Cortex of kidney (tissue), 1 donor: ENCODE data around the gene KCTD21.

Experiments used
- DNase-seq: peaks from one replicate; lab custom pipeline; 2025; lab: John Stamatoyannopoulos, UW

The KCTD21 gene

GRCh38 chr11:78218707-78219492 lies 30.5 kb upstream of the KCTD21 start:
- DNase-seq = no peak

GRCh38 chr11:78217650-78218541 lies 29.5 kb upstream of the KCTD21 start:
- no peak for DNase-seq

- DNase-seq = no peak
Observed at GRCh38 chr11:78216571-78217287, 28.3 kb upstream of the KCTD21 start.

- DNase-seq = no peak
Observed at GRCh38 chr11:78216021-78216420, 27.6 kb upstream of the KCTD21 start.

GRCh38 chr11:78214331-78215194 lies 26.1 kb upstream of the KCTD21 start:
- no peak for DNase-seq

GRCh38 chr11:78213526-78214330 lies 25.3 kb upstream of the KCTD21 start:
- DNase-seq = no peak

GRCh38 chr11:78212586-78213371 lies 24.4 kb upstream of the KCTD21 start:
- no peak for DNase-seq

GRCh38 chr11:78211565-78211964 lies 23.1 kb upstream of the KCTD21 start:
- no peak for DNase-seq

- DNase-seq = no peak
Observed at GRCh38 chr11:78210000-78210608, 21.7 kb upstream of the KCTD21 start.

GRCh38 chr11:78209478-78209877 lies 21.1 kb upstream of the KCTD21 start:
- no peak for DNase-seq

- no peak for DNase-seq
Observed at GRCh38 chr11:78208257-78209165, 20.1 kb upstream of the KCTD21 start.

- DNase-seq = no peak
Observed at GRCh38 chr11:78207532-78208256, 19.3 kb upstream of the KCTD21 start.

GRCh38 chr11:78205691-78206090 lies 17.3 kb upstream of the KCTD21 start:
- DNase-seq = no peak

GRCh38 chr11:78205256-78205655 lies 16.8 kb upstream of the KCTD21 start:
- DNase-seq = no peak

GRCh38 chr11:78203184-78203583 lies 14.8 kb upstream of the KCTD21 start:
- DNase-seq = no peak

GRCh38 chr11:78202733-78203167 lies 14.3 kb upstream of the KCTD21 start:
- DNase-seq = no peak

- no peak for DNase-seq
Observed at GRCh38 chr11:78201096-78201818, 12.8 kb upstream of the KCTD21 start.
